ENCODE measurements around the gene DCDC1. TPM values are rescaled to one million over a fixed set of nuclear protein-coding genes. Genes with fewer than 3 reads are reported as not detected.
A peak's percentile ranks its signal among the peaks of the same experiment; 100 is the strongest.

Gene DCDC1
- polyA plus RNA-seq, 2 of the 4 experiments (the other 2 are of a cell fraction), result 2.8 to 9.5 TPM

- FAIRE-seq (no peak), ATAC-seq (no peak)
- POLR2A ChIA-PET, result no interaction called here
Observed at GRCh38 chr11:31092638-31093037, 276.9 kb downstream of the DCDC1 start.

DNA sequence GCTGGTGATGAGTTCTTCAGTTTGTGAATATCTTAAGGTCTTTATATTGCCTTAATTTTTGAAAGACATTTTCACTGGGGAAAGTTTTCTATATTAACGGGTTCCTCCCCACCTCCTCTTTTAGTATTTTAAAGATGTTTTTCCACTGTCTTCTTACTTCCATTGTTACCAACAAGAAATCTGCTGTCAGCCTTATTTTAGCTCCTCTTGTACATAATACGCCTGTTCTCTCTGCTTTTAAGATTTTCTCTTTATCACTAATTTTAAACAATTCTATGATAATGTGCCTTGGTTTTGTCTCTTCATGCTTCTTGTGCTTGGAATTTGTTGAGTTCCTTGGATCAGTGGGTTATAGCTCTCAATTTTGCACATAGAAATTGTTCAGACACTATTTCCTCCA lies 280.4 kb downstream of the DCDC1 start:
- FAIRE-seq, result no peak
- WGBS (ENCODE audit: missing lambda C conversion rate), result 43% methylated on average over 2 of the region's 2 CpGs
- no peak for TF ChIP-seq POLR2A (IDR thresholded peaks at IDR 0.05; ENCODE audit: low read length)
- TF ChIP-seq TFCP2L1 (CRISPR knock-in tag; IDR thresholded peaks at IDR 0.05), result no peak
- no peak for TF ChIP-seq EP300 (IDR thresholded peaks at IDR 0.05)
- no peak for TF ChIP-seq RNF2 (IDR thresholded peaks at IDR 0.05; ENCODE audit: borderline replicate concordance, low read depth)
- TF ChIP-seq KDM1A (IDR thresholded peaks at IDR 0.05; ENCODE audit: low read depth), result no peak
- no peak for TF ChIP-seq NFE2L2 (conservative IDR thresholded peaks at IDR 0.05; ENCODE audit: low read length)

More at GRCh38 chr11:31092638-31093037, 276.9 kb downstream of the DCDC1 start:
- H3K27ac ChIP-seq, result no peak overlapping the region
- H3K4me3 ChIP-seq, result no peak overlapping the region
- CTCF ChIA-PET, result no interaction called here
- no peak overlapping the region for H3K4me2 ChIP-seq
- no peak for DNase-seq (ENCODE audit: low read depth in 1 of 2, low spot score in 1 of 2)
- no peak for TF ChIP-seq ZC3H11A (IDR thresholded peaks at IDR 0.05)
- no peak for TF ChIP-seq EHF (CRISPR knock-in tag; IDR thresholded peaks at IDR 0.05)
- peaks cover 16% of the 10 kb centered on the region; the same call in 2 of the 3 replicates for H3K9me3 ChIP-seq
- H3K4me1 ChIP-seq, result no peaks in the 10 kb centered on the region

GRCh38 chr11:31069447-31070205 lies 299.9 kb downstream of the DCDC1 start:
- Histone ChIP-seq H3K4me2 (peak overlapping the region; percentile 46), H3K4me1 (peaks cover 19% of the 10 kb centered on the region; the same call in 2 of the 3 replicates), H3K4me3 (no peak overlapping the region), H3K27ac (peak overlapping the region; percentile 29 to 66; a peak in 5 of 6 replicates), H3K9me3 (peaks cover 5% of the 10 kb centered on the region; the same call in 1 of the 3 replicates)
- peak; percentile 23 for FAIRE-seq
- ChIA-PET POLR2A (interaction anchor here (1.4 kb wide), 1 partner anchor 77 kb away, joined by 3 read pairs; no protein-coding TSS in a partner anchor), CTCF (no interaction called here)
- TF ChIP-seq EP300 (IDR thresholded peaks at IDR 0.05) (peak in 1 of 2 experiments; percentile 26; a peak in 2 of 5 replicates), GATA3 (IDR thresholded peaks at IDR 0.05; ENCODE audit: borderline replicate concordance) (peak; percentile 42; the same call in 1 of the 2 replicates), JUNB (IDR thresholded peaks at IDR 0.05) (peak; percentile 19; the same call in 1 of the 2 replicates), SREBF2 (IDR thresholded peaks at IDR 0.05) (no peak), ZNF302 (CRISPR knock-in tag; IDR thresholded peaks at IDR 0.05) (no peak), JUN (IDR thresholded peaks at IDR 0.05) (no peak), FOSL2 (IDR thresholded peaks at IDR 0.05) (0 out of 2 replicates have a peak, but pooled peaks have one; percentile 12), FOSL2 (CRISPR knock-in tag; IDR thresholded peaks at IDR 0.05) (peak; percentile 53), BCL3 (IDR thresholded peaks at IDR 0.05) (0 out of 3 replicates have a peak, but pooled peaks have one; percentile 36)
- TF ChIP-seq, protein P1, sequence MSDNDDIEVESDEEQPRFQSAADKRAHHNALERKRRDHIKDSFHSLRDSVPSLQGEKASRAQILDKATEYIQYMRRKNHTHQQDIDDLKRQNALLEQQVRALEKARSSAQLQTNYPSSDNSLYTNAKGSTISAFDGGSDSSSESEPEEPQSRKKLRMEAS (IDR thresholded peaks at IDR 0.05), result 0 out of 2 replicates have a peak, but pooled peaks have one; percentile 20
- peak; percentile 84 to 91 for ATAC-seq
- DNase-seq (ENCODE audit: low read depth in 1 of 2, low spot score in 1 of 2), result peak in 1 of 2 experiments; percentile 75
- WGBS (ENCODE audit: missing lambda C conversion rate), result 0% methylated on average over 1 of the region's 1 CpG

More for the DNA sequence above, 280.4 kb downstream of the DCDC1 start:
- Histone ChIP-seq H3K4me1 (no peaks in the 10 kb centered on the region), H3K9me3 (peaks cover 16% of the 10 kb centered on the region; the same call in 2 of the 3 replicates), H3K4me3 (no peak overlapping the region), H3K4me2 (no peak overlapping the region), H3K27ac (no peak overlapping the region)
- CTCF ChIA-PET, result interaction anchor here (1.7 kb wide), 1 partner anchor 19 kb away, joined by 5 read pairs; no protein-coding TSS in a partner anchor
- ATAC-seq, result no peak
- POLR2A ChIA-PET, result no interaction called here
- no peak for DNase-seq (ENCODE audit: low read depth in 1 of 2, low spot score in 1 of 2)

- peak in 1 of 2 experiments; percentile 19 for DNase-seq (ENCODE audit: low read depth in 1 of 2, low spot score in 1 of 2)
- Histone ChIP-seq H3K27ac (0 out of 6 replicates have a peak overlapping the region, but pooled peaks of 1 of the 2 experiments have one; percentile 31), H3K4me3 (no peak overlapping the region), H3K4me2 (peak overlapping the region; percentile 27), H3K4me1 (peaks cover 29% of the 10 kb centered on the region; the same call in 2 of the 3 replicates), H3K9me3 (no peaks in the 10 kb centered on the region)
- 15% methylated on average over 2 of the region's 2 CpGs for WGBS (ENCODE audit: missing lambda C conversion rate)
- ChIA-PET POLR2A (no interaction called here), CTCF (no interaction called here)
- ATAC-seq, result peak in 1 of 2 experiments; percentile 56; a peak in 3 of 6 replicates
- no peak for FAIRE-seq
- TF ChIP-seq MAFK (IDR thresholded peaks at IDR 0.05; ENCODE audit: partially characterized antibody) (no peak), CHD4 (IDR thresholded peaks at IDR 0.05; ENCODE audit: borderline replicate concordance) (no peak), ZNF302 (CRISPR knock-in tag; IDR thresholded peaks at IDR 0.05) (no peak), EHF (CRISPR knock-in tag; IDR thresholded peaks at IDR 0.05) (no peak), EP300 (IDR thresholded peaks at IDR 0.05) (no peak), POLR2A (IDR thresholded peaks at IDR 0.05; ENCODE audit: low read length) (no peak), RARB (CRISPR knock-in tag; IDR thresholded peaks at IDR 0.05) (no peak), HOXB5 (CRISPR knock-in tag; IDR thresholded peaks at IDR 0.05) (no peak), USF2 (IDR thresholded peaks at IDR 0.05) (no peak)
- TF ChIP-seq, protein P1 (IDR thresholded peaks at IDR 0.05), result no peak
- TF ChIP-seq, protein P2, sequence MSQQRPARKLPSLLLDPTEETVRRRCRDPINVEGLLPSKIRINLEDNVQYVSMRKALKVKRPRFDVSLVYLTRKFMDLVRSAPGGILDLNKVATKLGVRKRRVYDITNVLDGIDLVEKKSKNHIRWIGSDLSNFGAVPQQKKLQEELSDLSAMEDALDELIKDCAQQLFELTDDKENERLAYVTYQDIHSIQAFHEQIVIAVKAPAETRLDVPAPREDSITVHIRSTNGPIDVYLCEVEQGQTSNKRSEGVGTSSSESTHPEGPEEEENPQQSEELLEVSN (IDR thresholded peaks at IDR 0.05; ENCODE audit: borderline replicate concordance, low read depth), result no peak
Observed at GRCh38 chr11:31060880-31061279, 308.7 kb downstream of the DCDC1 start.

Data from A549 (cell line).